Measurements from ENCODE around the gene MEIOSIN.
"Not testable (repeated sequence)": the region's sequence is repeated elsewhere in the genome, so short reads cannot be mapped to it uniquely, and the experiment has no call there.

Gene MEIOSIN

GRCh38 chr19:45717983-45718650, 15.1 kb upstream of the MEIOSIN start:
- DNase-seq (ENCODE audit: low read depth): no peak

DNA sequence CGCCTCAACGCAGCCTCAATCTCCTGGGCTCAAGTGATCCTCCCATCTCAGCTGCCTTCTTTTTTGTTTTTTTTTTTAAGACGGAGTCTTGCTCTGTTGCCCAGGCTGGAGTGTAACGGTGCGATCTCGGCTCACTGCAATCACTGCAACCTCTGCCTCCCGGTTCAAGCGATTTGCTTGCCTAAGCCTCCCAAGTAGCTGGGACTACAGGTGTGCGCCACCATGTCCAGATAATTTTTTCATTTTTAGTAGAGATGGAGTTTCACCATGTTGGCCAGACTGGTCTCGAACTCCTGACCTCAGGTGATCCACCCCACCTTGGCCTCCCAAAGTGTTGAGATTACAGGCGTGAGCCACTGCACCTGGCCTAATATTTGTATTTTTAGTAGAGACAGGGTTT, 13.2 kb upstream of the MEIOSIN start:
- not testable (repeated sequence) for DNase-seq (ENCODE audit: low read depth)

DNA sequence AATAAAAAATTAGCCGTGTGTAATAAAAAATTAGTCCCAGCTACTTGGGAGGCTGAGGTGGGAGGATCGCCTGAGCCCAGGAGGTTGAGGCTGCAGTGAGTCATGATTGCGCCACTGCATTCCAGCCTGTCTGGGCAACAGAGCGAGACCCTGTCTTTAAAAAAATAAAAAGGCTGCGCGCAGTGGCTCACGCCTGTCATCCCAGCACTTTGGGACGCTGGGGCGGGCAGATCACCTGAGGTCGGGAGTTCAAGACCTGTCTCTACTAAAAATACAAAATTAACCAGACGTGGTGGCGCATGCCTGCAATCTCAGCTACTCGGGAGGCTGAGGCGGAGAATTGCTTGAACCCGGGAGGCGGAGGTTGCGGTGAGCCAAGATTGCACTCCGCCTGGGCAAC, 4.6 kb upstream of the MEIOSIN start:
- DNase-seq (ENCODE audit: low read depth): not testable (repeated sequence)

DNA sequence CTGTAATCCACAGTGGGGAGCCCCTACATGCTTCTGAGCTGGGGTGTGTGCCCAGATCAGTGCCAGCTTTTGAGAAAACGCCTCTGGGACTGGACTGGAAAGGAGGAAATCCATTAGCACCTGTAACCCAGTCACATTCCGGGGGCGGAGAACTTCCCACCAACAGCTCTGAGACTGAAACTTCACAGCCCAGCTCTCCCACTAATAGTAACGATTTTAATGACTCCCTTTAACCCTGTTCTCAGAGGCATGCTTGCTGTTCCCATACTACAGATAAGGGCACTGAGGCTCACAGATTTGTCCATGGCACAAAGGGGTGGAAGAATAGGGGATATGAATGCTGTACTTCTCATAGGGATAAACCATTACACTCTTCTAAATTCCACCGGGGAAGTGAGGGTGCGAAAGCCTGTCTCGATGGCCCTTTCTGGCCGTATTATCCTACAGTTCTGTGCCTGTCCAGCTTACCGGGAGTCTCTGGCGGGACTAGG, 3.4 kb upstream of the MEIOSIN start:
- DNase-seq (ENCODE audit: low read depth): no peak

DNA sequence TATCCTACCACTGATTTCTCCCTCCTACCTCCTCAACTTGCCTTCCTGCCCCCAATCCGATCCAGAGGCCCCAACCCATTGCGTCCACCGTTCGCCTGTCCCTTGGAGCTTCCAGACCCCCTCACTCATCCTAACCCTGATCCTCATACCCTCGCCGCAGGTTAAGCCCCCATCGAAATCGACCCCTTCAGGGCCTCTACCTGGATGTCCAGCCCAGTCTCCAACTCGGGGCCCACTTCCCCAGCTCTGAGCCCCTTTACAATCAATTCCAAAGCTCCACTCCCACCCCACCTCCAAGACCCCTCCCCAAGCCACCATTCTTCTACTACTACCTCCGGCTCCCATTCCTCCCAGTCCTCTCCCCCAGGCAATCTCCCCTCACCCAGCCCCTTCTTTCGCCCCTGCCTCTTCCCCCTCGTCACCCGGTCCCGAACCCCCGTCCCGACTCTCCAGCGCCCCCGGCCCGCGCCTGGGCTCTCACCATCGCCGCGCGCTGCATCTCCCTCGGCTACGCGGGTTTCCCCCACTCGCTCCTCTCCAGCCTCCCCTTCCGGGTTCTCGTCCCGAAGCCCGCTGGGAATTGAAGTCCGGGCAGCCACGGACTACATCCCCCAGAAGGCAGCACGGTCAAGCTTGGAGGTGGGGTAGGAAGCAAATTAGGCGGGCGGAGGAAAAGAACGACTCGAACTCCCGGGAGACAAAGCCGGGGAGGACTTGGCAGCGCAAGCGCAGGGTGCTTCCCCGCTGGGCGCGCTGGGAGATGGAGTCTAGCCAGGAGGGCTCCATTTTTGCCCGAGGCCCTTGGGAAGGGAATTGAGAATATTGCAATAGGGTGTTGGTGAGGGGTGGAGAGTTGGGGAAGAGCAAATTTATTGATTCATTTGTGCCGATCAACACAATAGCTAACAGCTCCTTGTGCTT, 2.6 kb upstream of the MEIOSIN start, which contains the start of gene FBXO46:
FBXO46 (minus strand) TSS at position 529 of the 921 bp plus-strand sequence. CDS start 17,401 bp downstream, outside the sequence.
- DNase-seq (ENCODE audit: low read depth): peak; percentile 89

- no peak for DNase-seq (ENCODE audit: low read depth)
These were observed 6.5 kb downstream of the MEIOSIN start for GRCh38 chr19:45739498-45740439.

- no peak for DNase-seq (ENCODE audit: low read depth)
These were observed 9.7 kb downstream of the MEIOSIN start for GRCh38 chr19:45742969-45743368.

- no peak for DNase-seq (ENCODE audit: low read depth)
These were observed 12.4 kb downstream of the MEIOSIN start for GRCh38 chr19:45745606-45746005.

DNA sequence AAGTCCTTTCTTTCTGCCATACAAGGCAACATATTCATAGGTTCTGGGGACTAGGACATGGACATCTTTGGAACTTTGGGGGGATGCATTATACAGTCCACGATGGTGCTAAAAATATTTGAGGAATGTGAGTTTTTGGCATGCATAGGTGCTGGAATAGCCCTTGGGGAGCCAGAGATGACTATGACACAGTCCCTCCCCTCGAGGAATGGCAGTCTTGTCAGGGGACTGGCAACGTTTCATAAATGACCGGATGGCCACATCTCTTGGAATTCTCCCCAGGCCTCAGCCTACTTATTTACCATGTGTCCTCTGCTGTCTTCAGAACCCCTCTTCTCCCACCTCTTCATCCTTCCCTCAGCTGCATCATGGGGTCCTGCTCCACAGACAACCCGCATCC, 13.6 kb downstream of the MEIOSIN start:
- DNase-seq (ENCODE audit: low read depth): no peak

DNA sequence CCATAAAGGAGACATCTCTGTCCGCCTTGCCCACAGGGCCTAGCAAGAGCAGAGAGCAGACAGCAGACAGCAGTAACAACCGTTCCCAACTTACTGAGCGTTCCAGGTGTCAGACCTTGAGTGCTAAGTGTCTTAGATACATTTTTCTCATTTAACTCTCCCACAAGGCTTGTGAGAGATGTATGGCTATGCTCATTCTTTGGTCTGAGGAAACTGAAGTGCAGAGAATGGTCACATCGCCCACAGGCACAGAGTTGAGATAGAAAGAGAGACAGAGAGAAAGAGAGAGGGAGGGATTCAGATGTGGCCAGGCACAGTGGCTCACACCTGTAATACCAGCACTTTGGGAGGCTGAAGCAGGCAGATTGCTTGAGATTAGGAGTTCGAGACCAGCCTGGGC, 14.3 kb downstream of the MEIOSIN start:
- no peak for DNase-seq (ENCODE audit: low read depth)

GRCh38 chr19:45751483-45751882, 18.2 kb downstream of the MEIOSIN start:
- not testable (repeated sequence) for DNase-seq (ENCODE audit: low read depth)

- no peak for DNase-seq (ENCODE audit: low read depth)
These were observed 19.4 kb downstream of the MEIOSIN start for GRCh38 chr19:45752639-45753038.

GRCh38 chr19:45753548-45753947, 20.3 kb downstream of the MEIOSIN start:
- no peak for DNase-seq (ENCODE audit: low read depth)

- no peak for DNase-seq (ENCODE audit: low read depth)
These were observed 21.1 kb downstream of the MEIOSIN start for GRCh38 chr19:45754323-45754722.

GRCh38 chr19:45757695-45758094, 24.5 kb downstream of the MEIOSIN start:
- DNase-seq (ENCODE audit: low read depth): no peak

DNA sequence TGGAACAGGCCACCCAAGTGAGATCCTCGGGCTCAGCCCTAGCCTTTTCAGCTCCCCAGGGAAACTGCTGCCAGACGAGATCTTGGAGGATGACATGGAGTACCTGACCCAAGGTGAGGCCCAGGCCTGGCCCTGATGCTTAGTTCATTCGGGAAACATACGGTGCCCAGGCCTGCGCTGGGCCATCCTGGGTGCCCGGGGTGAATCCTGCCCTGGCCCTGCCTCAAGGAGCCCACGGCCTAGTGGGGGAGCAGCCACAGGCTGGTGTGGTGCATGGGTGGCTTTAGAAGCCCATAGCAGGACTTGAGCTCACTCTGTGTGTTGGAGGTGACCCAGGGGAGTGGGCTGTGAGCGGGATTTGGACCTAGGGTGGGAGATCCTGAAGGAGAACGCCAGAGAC, 25.7 kb downstream of the MEIOSIN start:
- DNase-seq (ENCODE audit: low read depth): no peak

GRCh38 chr19:45761714-45762113, 28.5 kb downstream of the MEIOSIN start:
- no peak for DNase-seq (ENCODE audit: low read depth)

GRCh38 chr19:45762870-45763631, 29.8 kb downstream of the MEIOSIN start:
- no peak for DNase-seq (ENCODE audit: low read depth)

GRCh38 chr19:45763691-45764294, 30.6 kb downstream of the MEIOSIN start:
- DNase-seq (ENCODE audit: low read depth): no peak

- DNase-seq (ENCODE audit: low read depth): no peak
These were observed 31.2 kb downstream of the MEIOSIN start for GRCh38 chr19:45764475-45764874.
